CD14-positive monocyte (primary cell): Measurements from ENCODE around the gene UBXN6. TPM values are rescaled to one million over a fixed set of nuclear protein-coding genes. Genes with fewer than 3 reads are reported as not detected.

ENCODE experiments used
- DNase-seq, 3 donors: peaks; one replicate each; pipeline ENCODE4 v3.0.0-alpha.2; 2011 to 2022
- H2AFZ ChIP-seq: 2 replicates; pipeline ENCODE4 v1.6.0; 2012; ENCODE audit warnings: mild to moderate bottlenecking, low read depth, low read length, inconsistent platforms; ENCODE audit not compliant: insufficient read depth, poor library complexity, severe bottlenecking
- H3K27ac ChIP-seq, 2 donors: 1 replicate in 1 of 2; 2 replicates in 1 of 2; pipeline ENCODE4 v1.5.1; 2012 to 2013; ENCODE audit warnings: low read length in 2 of 2, control low read depth in 1 of 2, inconsistent platforms in 1 of 2, low read depth in 1 of 2, mild to moderate bottlenecking in 1 of 2
- H3K27me3 ChIP-seq, 2 donors: one replicate each; pipeline versions ENCODE4 v1.6.0 to v1.6.1; 2011 to 2013; ENCODE audit warnings: low read length in 2 of 2; ENCODE audit not compliant: control insufficient read depth in 2 of 2, insufficient read depth in 2 of 2
- H3K36me3 ChIP-seq, 2 donors: replicated peaks in 1 of 2; 1 replicate in 1 of 2; 2 replicates in 1 of 2; pipeline versions ENCODE4 v1.5.1 to v1.6.1; 2012 to 2013; ENCODE audit warnings: low read length in 2 of 2, control low read depth in 1 of 2, inconsistent platforms in 1 of 2, mild to moderate bottlenecking in 1 of 2; ENCODE audit not compliant: insufficient read depth in 2 of 2, control insufficient read depth in 1 of 2
- H3K4me1 ChIP-seq, 2 donors: 1 replicate in 1 of 2; 2 replicates in 1 of 2; pipeline versions ENCODE4 v1.5.1 to v1.6.1; 2012 to 2013; ENCODE audit warnings: low read length in 2 of 2, control low read depth in 1 of 2, inconsistent platforms in 1 of 2, mild to moderate bottlenecking in 1 of 2, moderate library complexity in 1 of 2; ENCODE audit not compliant: insufficient read depth in 2 of 2, control insufficient read depth in 1 of 2
- H3K4me2 ChIP-seq: replicated peaks from 2 replicates; pipeline ENCODE3; 2012; ENCODE audit warnings: low read length, moderate library complexity, mild to moderate bottlenecking; ENCODE audit not compliant: poor library complexity, severe bottlenecking; ENCODE audit errors: extremely low read depth
- H3K4me3 ChIP-seq, 3 experiments: fragments of 200-600 bp in 1 of 3; sonication (generic) in 1 of 3; replicated peaks in 1 of 3; 1 replicate in 2 of 3; 2 replicates in 1 of 3; pipeline ENCODE4 v1.5.1; 2011 to 2013; ENCODE audit warnings: low read length in 3 of 3, mild to moderate bottlenecking in 3 of 3, control low read depth in 2 of 3, low read depth in 2 of 3, inconsistent platforms in 1 of 3, moderate library complexity in 1 of 3
- H3K79me2 ChIP-seq: 2 replicates; pipeline ENCODE4 v1.6.0; 2012; ENCODE audit warnings: mild to moderate bottlenecking, control low read depth, inconsistent platforms, low read length, moderate library complexity; ENCODE audit not compliant: insufficient read depth
- H3K9ac ChIP-seq: 2 replicates; pipeline ENCODE4 v1.6.0; 2017; ENCODE audit warnings: low read length, mild to moderate bottlenecking; ENCODE audit not compliant: insufficient read depth, poor library complexity, severe bottlenecking
- H3K9me3 ChIP-seq, 2 donors: replicated peaks in 1 of 2; 1 replicate in 1 of 2; 2 replicates in 1 of 2; pipeline versions ENCODE4 v1.5.1 to v1.6.1; 2012 to 2013; ENCODE audit warnings: low read length in 2 of 2, control low read depth in 1 of 2; ENCODE audit not compliant: control insufficient read depth in 1 of 2, insufficient read depth in 1 of 2
- H4K20me1 ChIP-seq: 2 replicates; pipeline ENCODE4 v1.6.0; 2012; ENCODE audit warnings: mild to moderate bottlenecking, low read length, control low read depth, moderate library complexity; ENCODE audit not compliant: insufficient read depth
- H3K27ac Mint-ChIP-seq, 7 donors: one replicate each; pipeline ENCODE4 v1.8.0; 2020; ENCODE audit warnings: mild to moderate bottlenecking in 7 of 7, mixed read lengths in 7 of 7, moderate library complexity in 6 of 7, inconsistent platforms in 2 of 7
- H3K27me3 Mint-ChIP-seq, 3 donors: one replicate each; pipeline ENCODE4 v1.8.0; 2021 to 2022; ENCODE audit warnings: low read depth in 3 of 3, mild to moderate bottlenecking in 3 of 3, mixed read lengths in 3 of 3, moderate library complexity in 3 of 3, inconsistent platforms in 1 of 3
- H3K36me3 Mint-ChIP-seq, 2 donors: one replicate each; pipeline ENCODE4 v1.8.0; 2020; ENCODE audit warnings: mixed read lengths in 2 of 2, inconsistent platforms in 1 of 2, mild to moderate bottlenecking in 1 of 2
- H3K4me1 Mint-ChIP-seq: one replicate; pipeline ENCODE4 v1.8.0; 2020; ENCODE audit warnings: mild to moderate bottlenecking, mixed read lengths
- H3K4me3 Mint-ChIP-seq, 2 donors: one replicate each; pipeline ENCODE4 v1.8.0; 2020; ENCODE audit warnings: mild to moderate bottlenecking in 2 of 2, mixed read lengths in 2 of 2, moderate library complexity in 1 of 2
- H3K9me3 Mint-ChIP-seq, 7 donors: one replicate each; pipeline ENCODE4 v1.8.0; 2020 to 2022; ENCODE audit warnings: mixed read lengths in 7 of 7, mild to moderate bottlenecking in 6 of 7, moderate library complexity in 6 of 7, inconsistent platforms in 2 of 7
- CTCF ChIP-seq: fragments of 200-600 bp; IDR thresholded peaks from one replicate; pipeline ENCODE4 v1.8.0; 2022; ENCODE audit warnings: antibody characterized with exemption, mild to moderate bottlenecking
- WGBS: methylation state at CpG from one replicate; pipeline ENCODE4 v1.1.5; 2013; ENCODE audit warnings: missing lambda C conversion rate; ENCODE audit not compliant: insufficient coverage; 5-methylcytosine and 5-hydroxymethylcytosine counted together
- intact Hi-C, 2 donors: fragments of 100-400 bp; cut with micrococcal nuclease; formaldehyde crosslinking; loops; one replicate each; pipeline versions ENCODE4 v1.15.0 to v1.15.1; 2023
- polyA plus RNA-seq, 3 donors: library from polyadenylated mRNA; depleted of rRNA in 1 of 3; unstranded in 2 of 3; stranded (reverse) in 1 of 3; fragments of 300-500 nt in 2 of 3; fragments of >200 nt in 1 of 3; fragmentation: Illumina TruSeq in 2 of 3; gene quantifications; 1 replicate in 2 of 3; 2 replicates in 1 of 3; pipeline ENCODE4 v1.2.3, GENCODE V29; 2012 to 2021

Gene UBXN6
- polyA plus RNA-seq, 3 donors: 3.8 to 64.5 (median 5.4) TPM

GRCh38 chr19:4493929-4494690, 36.5 kb upstream of the UBXN6 start:
- intact Hi-C loops: no loop called here
- Mint-ChIP-seq H3K36me3 (peaks cover 0 to 46% of the 10 kb centered on the region in 2 donors), H3K27me3 (no peaks in the 10 kb centered on the region), H3K27ac (no peak overlapping the region), H3K4me1 (no peaks in the 10 kb centered on the region), H3K9me3 (peaks cover 0 to 2% (median 0%) of the 10 kb centered on the region in 7 donors), H3K4me3 (no peak overlapping the region)
- DNase-seq: no peak
- Histone ChIP-seq H3K36me3 (peaks cover 70 to 86% of the 10 kb centered on the region in 2 donors), H3K4me2 (no peak overlapping the region), H3K4me1 (no peaks in the 10 kb centered on the region), H2AFZ (no peak overlapping the region), H4K20me1 (no peaks in the 10 kb centered on the region), H3K9ac (no peak overlapping the region), H3K9me3 (no peaks in the 10 kb centered on the region), H3K27me3 (no peaks in the 10 kb centered on the region), H3K4me3 (no peak overlapping the region), H3K27ac (no peak overlapping the region), H3K79me2 (no peaks in the 10 kb centered on the region)
- TF ChIP-seq CTCF: no peak
- WGBS: 96% methylated on average over 51 of the region's 61 CpGs

GRCh38 chr19:4493104-4493928, 35.7 kb upstream of the UBXN6 start:
- 94% methylated on average over 29 of the region's 41 CpGs for WGBS
- no peaks in the 10 kb centered on the region for H3K9me3 ChIP-seq
- peaks cover 69 to 86% of the 10 kb centered on the region in 2 donors for H3K36me3 ChIP-seq

More at GRCh38 chr19:4493104-4493928, 35.7 kb upstream of the UBXN6 start:
- no peak overlapping the region for H3K27ac ChIP-seq
- H3K4me1 Mint-ChIP-seq: no peaks in the 10 kb centered on the region
- TF ChIP-seq CTCF: no peak
- no peak overlapping the region for H3K4me3 ChIP-seq
- peaks cover 0 to 52% of the 10 kb centered on the region in 2 donors for H3K36me3 Mint-ChIP-seq
- peaks cover 0 to 2% (median 0%) of the 10 kb centered on the region in 7 donors for H3K9me3 Mint-ChIP-seq
- no peaks in the 10 kb centered on the region for H3K79me2 ChIP-seq
- H3K27me3 Mint-ChIP-seq: no peaks in the 10 kb centered on the region
- no peak overlapping the region for H2AFZ ChIP-seq
- H3K27ac Mint-ChIP-seq: no peak overlapping the region
- H4K20me1 ChIP-seq: no peaks in the 10 kb centered on the region
- DNase-seq: no peak
- H3K4me3 Mint-ChIP-seq: no peak overlapping the region
- H3K4me1 ChIP-seq: no peaks in the 10 kb centered on the region
- no peaks in the 10 kb centered on the region for H3K27me3 ChIP-seq
- intact Hi-C loops: no loop called here
- H3K4me2 ChIP-seq: no peak overlapping the region
- H3K9ac ChIP-seq: no peak overlapping the region
